ENCODE results near the gene LATS2.
"Not testable (repeated sequence)": the region's sequence is repeated elsewhere in the genome, so short reads cannot be mapped to it uniquely, and the experiment has no call there.

The LATS2 gene

DNA sequence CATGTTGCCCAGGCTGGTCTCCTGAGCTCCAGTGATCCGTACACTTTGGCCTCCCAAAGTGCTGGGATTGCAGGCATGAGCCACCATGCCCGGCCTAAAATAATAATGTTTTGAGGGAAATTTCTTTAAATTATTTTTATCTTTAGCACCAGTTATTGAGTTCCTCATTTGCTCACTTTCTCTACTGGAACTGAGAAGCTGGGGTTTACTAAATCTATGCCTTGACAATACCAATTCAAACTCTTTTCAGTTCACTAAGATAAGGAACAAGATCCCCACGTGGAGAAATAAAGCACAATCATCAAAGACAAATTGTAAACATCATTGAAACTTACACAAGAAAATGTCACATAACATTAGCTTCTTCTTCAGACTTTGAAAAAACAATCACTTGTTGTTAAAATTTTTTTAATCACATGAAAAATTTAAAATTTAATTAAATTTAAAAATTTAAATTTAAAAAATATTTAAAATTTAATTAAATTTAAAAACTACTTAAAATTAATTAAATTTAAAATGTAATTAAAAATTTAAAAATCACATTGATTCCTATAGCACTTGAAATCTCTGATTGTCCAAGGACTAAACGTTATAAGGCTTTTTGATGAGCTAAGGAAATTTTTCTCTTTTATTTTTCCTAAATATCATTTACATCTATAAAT is 133.7 kb downstream of the LATS2 start:
- Histone ChIP-seq H3K27ac (ENCODE audit: low read depth, low read length) (no peak overlapping the region), H2AK5ac (ENCODE audit: low read length) (no peak overlapping the region), H3K4me3 (ENCODE audit: low read depth, low read length) (no peak overlapping the region), H4K8ac (ENCODE audit: low read depth, low read length) (no peak overlapping the region), H3K9me3 (ENCODE audit: insufficient read depth, low read depth, low read length) (no peaks in the 10 kb centered on the region), H3K27me3 (ENCODE audit: insufficient read depth, low read length) (no peaks in the 10 kb centered on the region), H3K4me2 (ENCODE audit: low read length) (no peak overlapping the region), H3K23ac (ENCODE audit: low read length) (no peak overlapping the region), H2BK12ac (ENCODE audit: low read length) (no peak overlapping the region), H2BK120ac (ENCODE audit: insufficient read depth, low read length, poor library complexity) (no peak overlapping the region), H3K36me3 (ENCODE audit: control insufficient read depth in 1 of 2, insufficient read depth in 2 of 2, low read length in 2 of 2) (no peaks in the 10 kb centered on the region), H3K79me1 (ENCODE audit: low read length) (no peaks in the 10 kb centered on the region), H3K18ac (ENCODE audit: low read length) (no peak overlapping the region), H3K79me2 (ENCODE audit: control insufficient read depth, insufficient read depth, low read length, poor library complexity) (no peaks in the 10 kb centered on the region), H3K9ac (ENCODE audit: low read length) (no peak overlapping the region), H3K4ac (ENCODE audit: low read depth, low read length) (no peak overlapping the region), H3K14ac (ENCODE audit: low read length) (no peak overlapping the region), H2BK5ac (ENCODE audit: low read depth, low read length, poor library complexity) (no peak overlapping the region), H3K4me1 (ENCODE audit: control insufficient read depth in 1 of 2, insufficient read depth in 2 of 2, low read length in 2 of 2) (no peaks in the 10 kb centered on the region), H4K12ac (ENCODE audit: low read depth, low read length) (no peak overlapping the region), H2AFZ (ENCODE audit: insufficient read depth, low read length, poor library complexity) (no peak overlapping the region), H4K91ac (ENCODE audit: low read depth, low read length) (no peak overlapping the region)
- WGBS (ENCODE audit: extremely low coverage, insufficient coverage, insufficient read length): no CpG with 5 or more reads among the region's 4 CpGs
- DNase-seq: no peak

DNA sequence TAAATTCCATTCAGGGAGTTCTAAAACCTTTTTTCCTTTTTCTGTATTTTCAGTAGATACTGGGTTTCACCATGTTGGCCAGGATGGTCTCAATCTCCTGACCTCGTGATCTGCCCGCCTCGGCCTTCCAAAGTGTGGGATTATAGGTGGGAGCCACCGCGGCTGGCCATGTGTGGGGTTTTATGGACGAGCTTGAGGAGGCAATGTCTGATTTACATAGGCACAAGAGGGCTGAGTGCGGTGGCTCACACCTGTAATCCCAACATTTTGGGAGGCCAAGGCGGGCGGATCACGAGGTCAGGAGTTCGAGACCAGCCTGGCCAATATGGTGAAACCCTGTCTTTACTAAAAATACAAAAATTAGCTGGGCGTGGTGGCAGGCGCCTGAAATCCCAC is 136.0 kb downstream of the LATS2 start:
- H3K23ac ChIP-seq (ENCODE audit: low read length); H4K91ac ChIP-seq (ENCODE audit: low read depth, low read length); H3K18ac ChIP-seq (ENCODE audit: low read length); H3K9ac ChIP-seq (ENCODE audit: low read length); DNase-seq; H3K14ac ChIP-seq (ENCODE audit: low read length); H3K36me3 ChIP-seq (ENCODE audit: control insufficient read depth in 1 of 2, insufficient read depth in 2 of 2, low read length in 2 of 2); H3K9me3 ChIP-seq (ENCODE audit: insufficient read depth, low read depth, low read length); H2BK120ac ChIP-seq (ENCODE audit: insufficient read depth, low read length, poor library complexity); H2BK12ac ChIP-seq (ENCODE audit: low read length); H3K4me1 ChIP-seq (ENCODE audit: control insufficient read depth in 1 of 2, insufficient read depth in 2 of 2, low read length in 2 of 2); H4K12ac ChIP-seq (ENCODE audit: low read depth, low read length); H2BK5ac ChIP-seq (ENCODE audit: low read depth, low read length, poor library complexity); H3K27me3 ChIP-seq (ENCODE audit: insufficient read depth, low read length); H2AFZ ChIP-seq (ENCODE audit: insufficient read depth, low read length, poor library complexity); H2AK5ac ChIP-seq (ENCODE audit: low read length); H3K4me3 ChIP-seq (ENCODE audit: low read depth, low read length); H4K8ac ChIP-seq (ENCODE audit: low read depth, low read length); H3K27ac ChIP-seq (ENCODE audit: low read depth, low read length); H3K79me1 ChIP-seq (ENCODE audit: low read length); H3K4me2 ChIP-seq (ENCODE audit: low read length); H3K4ac ChIP-seq (ENCODE audit: low read depth, low read length); H3K79me2 ChIP-seq (ENCODE audit: control insufficient read depth, insufficient read depth, low read length, poor library complexity): not testable (repeated sequence)
- no CpG with 5 or more reads among the region's 13 CpGs for WGBS (ENCODE audit: extremely low coverage, insufficient coverage, insufficient read length)

DNA sequence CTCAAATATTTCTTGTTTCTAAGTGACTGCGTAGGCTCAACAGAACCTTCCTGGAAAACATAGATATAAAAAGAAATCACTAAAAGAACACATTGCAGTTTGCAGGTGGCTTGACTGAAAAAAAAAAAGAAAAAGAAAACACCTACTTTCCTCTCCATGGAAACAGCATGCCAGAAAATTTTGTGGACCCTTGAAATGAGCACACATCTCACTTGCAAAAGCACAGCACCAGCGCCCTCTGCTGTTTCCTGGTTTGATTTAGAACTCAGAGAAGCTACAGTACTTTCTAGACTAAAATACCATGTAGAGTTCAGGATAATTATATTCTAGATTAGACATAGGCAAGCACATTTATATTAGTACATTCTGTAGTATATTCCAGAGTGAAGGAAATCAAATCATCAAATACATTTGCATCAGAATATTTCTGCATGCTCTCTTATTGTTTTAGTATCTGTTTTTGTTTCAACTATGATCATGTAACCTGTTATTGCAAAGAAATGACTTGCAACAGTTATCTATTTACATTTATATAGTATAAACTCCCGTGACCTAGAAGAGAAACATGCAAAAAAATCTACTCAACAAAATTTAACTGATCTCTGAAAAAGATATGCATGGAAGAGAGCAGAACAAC is 136.5 kb downstream of the LATS2 start:
- no peak overlapping the region for H3K18ac ChIP-seq (ENCODE audit: low read length)
- no peak overlapping the region for H3K23ac ChIP-seq (ENCODE audit: low read length)
- H3K4me3 ChIP-seq (ENCODE audit: low read depth, low read length): no peak overlapping the region
- H3K4me1 ChIP-seq (ENCODE audit: control insufficient read depth in 1 of 2, insufficient read depth in 2 of 2, low read length in 2 of 2): no peaks in the 10 kb centered on the region
- no peaks in the 10 kb centered on the region for H3K36me3 ChIP-seq (ENCODE audit: control insufficient read depth in 1 of 2, insufficient read depth in 2 of 2, low read length in 2 of 2)
- H3K4me2 ChIP-seq (ENCODE audit: low read length): no peak overlapping the region
- H2BK12ac ChIP-seq (ENCODE audit: low read length): no peak overlapping the region
- no peak overlapping the region for H3K14ac ChIP-seq (ENCODE audit: low read length)
- no peak overlapping the region for H2BK120ac ChIP-seq (ENCODE audit: insufficient read depth, low read length, poor library complexity)
- no peak overlapping the region for H2AK5ac ChIP-seq (ENCODE audit: low read length)
- H3K27ac ChIP-seq (ENCODE audit: low read depth, low read length): no peak overlapping the region
- WGBS (ENCODE audit: extremely low coverage, insufficient coverage, insufficient read length): no CpG with 5 or more reads among the region's 3 CpGs
- H4K91ac ChIP-seq (ENCODE audit: low read depth, low read length): no peak overlapping the region
- H3K4ac ChIP-seq (ENCODE audit: low read depth, low read length): no peak overlapping the region
- H3K79me2 ChIP-seq (ENCODE audit: control insufficient read depth, insufficient read depth, low read length, poor library complexity): no peaks in the 10 kb centered on the region
- no peak overlapping the region for H3K9ac ChIP-seq (ENCODE audit: low read length)
- H2BK5ac ChIP-seq (ENCODE audit: low read depth, low read length, poor library complexity): no peak overlapping the region
- H2AFZ ChIP-seq (ENCODE audit: insufficient read depth, low read length, poor library complexity): no peak overlapping the region
- no peak overlapping the region for H4K8ac ChIP-seq (ENCODE audit: low read depth, low read length)
- H3K9me3 ChIP-seq (ENCODE audit: insufficient read depth, low read depth, low read length): no peaks in the 10 kb centered on the region
- H3K79me1 ChIP-seq (ENCODE audit: low read length): no peaks in the 10 kb centered on the region
- no peak overlapping the region for H4K12ac ChIP-seq (ENCODE audit: low read depth, low read length)
- no peaks in the 10 kb centered on the region for H3K27me3 ChIP-seq (ENCODE audit: insufficient read depth, low read length)
- DNase-seq: peak; percentile 58 to 88

DNA sequence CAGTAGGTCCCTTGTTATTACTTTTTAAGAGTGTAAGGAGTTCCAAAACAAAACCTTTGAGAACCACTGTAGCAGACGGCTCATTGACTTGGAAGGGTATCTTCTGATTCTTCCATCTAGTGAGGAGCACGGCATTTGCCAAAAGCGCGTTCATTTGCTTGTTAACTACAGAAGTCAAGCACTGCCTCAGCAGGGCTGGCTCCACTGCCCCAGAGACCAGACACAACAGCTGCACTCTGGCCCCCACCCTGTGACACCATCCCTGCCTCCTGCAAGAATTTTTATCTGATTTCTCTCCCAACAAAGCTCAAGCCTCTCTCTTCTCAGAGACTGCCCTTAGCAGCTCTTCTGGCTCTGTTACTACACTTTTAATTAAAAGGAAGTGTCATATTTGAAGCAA is 138.1 kb downstream of the LATS2 start:
- H3K36me3 ChIP-seq (ENCODE audit: control insufficient read depth in 1 of 2, insufficient read depth in 2 of 2, low read length in 2 of 2): no peaks in the 10 kb centered on the region
- H2AK5ac ChIP-seq (ENCODE audit: low read length): no peak overlapping the region
- H3K4me3 ChIP-seq (ENCODE audit: low read depth, low read length): no peak overlapping the region
- no peak overlapping the region for H2BK5ac ChIP-seq (ENCODE audit: low read depth, low read length, poor library complexity)
- H4K91ac ChIP-seq (ENCODE audit: low read depth, low read length): no peak overlapping the region
- H3K27ac ChIP-seq (ENCODE audit: low read depth, low read length): no peak overlapping the region
- no peaks in the 10 kb centered on the region for H3K79me1 ChIP-seq (ENCODE audit: low read length)
- no peaks in the 10 kb centered on the region for H3K9me3 ChIP-seq (ENCODE audit: insufficient read depth, low read depth, low read length)
- no peak overlapping the region for H2AFZ ChIP-seq (ENCODE audit: insufficient read depth, low read length, poor library complexity)
- no peaks in the 10 kb centered on the region for H3K27me3 ChIP-seq (ENCODE audit: insufficient read depth, low read length)
- no peak overlapping the region for H3K4ac ChIP-seq (ENCODE audit: low read depth, low read length)
- no peak overlapping the region for H4K8ac ChIP-seq (ENCODE audit: low read depth, low read length)
- H3K79me2 ChIP-seq (ENCODE audit: control insufficient read depth, insufficient read depth, low read length, poor library complexity): no peaks in the 10 kb centered on the region
- H3K4me1 ChIP-seq (ENCODE audit: control insufficient read depth in 1 of 2, insufficient read depth in 2 of 2, low read length in 2 of 2): no peaks in the 10 kb centered on the region
- no peak overlapping the region for H3K14ac ChIP-seq (ENCODE audit: low read length)
- no peak for DNase-seq
- no peak overlapping the region for H2BK120ac ChIP-seq (ENCODE audit: insufficient read depth, low read length, poor library complexity)
- no peak overlapping the region for H3K23ac ChIP-seq (ENCODE audit: low read length)
- WGBS (ENCODE audit: extremely low coverage, insufficient coverage, insufficient read length): no CpG with 5 or more reads among the region's 4 CpGs
- no peak overlapping the region for H3K18ac ChIP-seq (ENCODE audit: low read length)
- no peak overlapping the region for H3K4me2 ChIP-seq (ENCODE audit: low read length)
- no peak overlapping the region for H4K12ac ChIP-seq (ENCODE audit: low read depth, low read length)
- H2BK12ac ChIP-seq (ENCODE audit: low read length): no peak overlapping the region
- H3K9ac ChIP-seq (ENCODE audit: low read length): no peak overlapping the region

Measured in trophoblast cell (in vitro differentiated cells and primary cell).